ENCODE measurements around the gene RHD.
"Not testable (repeated sequence)": the region's sequence is repeated elsewhere in the genome, so short reads cannot be mapped to it uniquely, and the experiment has no call there.

The RHD gene

GRCh38 chr1:25347556-25347955 is 75.2 kb downstream of the RHD start:
- DNase-seq: no peak

- no peak for DNase-seq
Measured at GRCh38 chr1:25349606-25350005, 77.3 kb downstream of the RHD start.

GRCh38 chr1:25355841-25356395 is 83.6 kb downstream of the RHD start:
- DNase-seq: no peak

- no peak for DNase-seq
Measured at GRCh38 chr1:25356441-25356840, 84.1 kb downstream of the RHD start.

- DNase-seq: no peak
Measured at GRCh38 chr1:25356848-25357247, 84.5 kb downstream of the RHD start.

- DNase-seq: no peak
Measured at GRCh38 chr1:25360596-25361581, 88.6 kb downstream of the RHD start.

- no peak for DNase-seq
Measured at GRCh38 chr1:25361901-25362300, 89.6 kb downstream of the RHD start.

GRCh38 chr1:25362634-25363559 is 90.6 kb downstream of the RHD start:
- not testable (repeated sequence) for DNase-seq

- no peak for DNase-seq
Measured at GRCh38 chr1:25369241-25369640, 96.9 kb downstream of the RHD start.

- not testable (repeated sequence) for DNase-seq
Measured at GRCh38 chr1:25369691-25370271, 97.5 kb downstream of the RHD start.

- not testable (repeated sequence) for DNase-seq
Measured at GRCh38 chr1:25371757-25372156, 99.4 kb downstream of the RHD start.

- not testable (repeated sequence) for DNase-seq
Measured at GRCh38 chr1:25378367-25378766, 106.1 kb downstream of the RHD start.
